AG08396 (cell line): Measurements from ENCODE around the gene CD274.
"Not testable (repeated sequence)": the region's sequence is repeated elsewhere in the genome, so short reads cannot be mapped to it uniquely, and the experiment has no call there.

Experiments used
- DNase-seq: peaks from one replicate; pipeline ENCODE4 v3.0.0; 2012; ENCODE audit warnings: low spot score, mixed read lengths

CD274 gene

DNA sequence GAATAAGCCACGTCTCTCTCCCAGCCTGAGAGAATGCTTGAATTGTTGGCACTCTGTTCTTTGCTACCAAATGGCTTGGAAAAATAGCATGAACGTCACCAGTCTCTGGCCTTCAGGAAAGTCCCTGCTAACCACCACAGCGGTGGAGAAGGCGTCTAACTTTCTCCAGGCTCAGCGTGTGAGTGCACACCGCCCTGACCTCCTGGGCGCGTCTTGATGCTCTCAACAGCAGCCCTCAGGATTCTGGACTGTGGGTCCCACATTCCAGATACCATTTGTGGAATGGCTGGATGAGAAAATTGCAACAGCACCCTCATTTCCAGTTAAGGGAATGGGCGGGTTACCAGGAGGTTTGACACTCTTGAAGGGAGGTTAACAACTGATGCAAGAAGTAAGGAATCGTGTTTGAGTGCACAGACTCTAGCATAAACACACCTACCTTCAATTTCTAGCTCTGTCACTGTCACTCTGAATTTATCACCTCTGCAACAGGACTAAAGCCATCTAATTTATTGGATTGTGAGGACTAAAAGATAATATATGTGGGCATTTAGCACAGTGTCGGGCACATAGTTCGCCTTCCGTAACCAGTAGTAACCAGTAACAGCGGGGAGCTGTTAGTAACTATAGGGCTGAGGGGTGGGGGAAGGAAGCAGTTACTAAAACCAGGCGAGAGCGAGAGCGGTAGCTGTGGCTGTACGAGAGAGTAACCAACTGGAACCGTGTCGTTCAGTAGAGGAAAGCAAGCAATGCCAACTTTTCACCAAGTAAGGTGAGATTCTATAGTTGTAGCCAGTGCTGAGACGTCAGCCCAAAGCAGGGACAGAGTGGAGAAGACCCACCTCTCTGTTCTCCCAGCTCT lies 11.8 kb upstream of the CD274 start:
- DNase-seq, result no peak

DNA sequence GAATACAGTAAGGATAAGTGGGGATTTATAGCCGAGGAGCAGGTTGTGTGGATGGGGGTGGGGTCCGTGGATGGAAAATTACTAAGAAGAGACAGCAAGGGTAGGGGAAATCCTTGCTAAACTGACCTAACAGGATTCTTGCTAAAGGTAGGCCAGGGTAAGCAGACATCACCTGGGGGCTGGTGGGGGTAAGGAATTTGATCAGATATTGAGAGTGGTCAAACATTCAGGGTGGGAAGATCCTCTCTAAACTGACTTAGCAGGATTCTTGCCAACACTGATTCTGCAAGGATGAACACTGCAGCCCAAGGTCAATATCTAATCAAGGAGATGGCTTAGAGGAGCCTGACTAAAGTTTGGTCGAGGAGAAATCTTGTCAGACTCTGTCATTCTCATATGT lies 9.9 kb upstream of the CD274 start:
- no peak for DNase-seq

DNA sequence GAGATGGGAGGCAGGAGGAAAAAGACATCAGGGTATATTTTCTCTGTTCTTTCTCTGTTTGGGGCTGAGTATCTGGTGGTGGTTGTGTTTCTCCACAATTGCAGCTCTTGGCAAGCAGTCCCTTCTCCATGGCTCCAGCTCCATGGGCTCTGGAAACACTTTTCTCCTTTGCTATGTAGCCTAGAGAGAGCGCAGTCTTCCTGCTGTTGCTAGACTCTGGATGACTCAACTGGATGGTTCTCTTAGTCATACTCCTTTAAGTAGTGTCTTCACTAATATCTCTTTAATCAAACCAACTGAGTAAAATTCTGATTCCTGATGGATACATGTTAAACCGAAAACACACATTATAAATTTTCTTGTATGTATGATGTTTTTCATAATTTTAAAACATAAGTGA lies 9.3 kb upstream of the CD274 start:
- no peak for DNase-seq

GRCh38 chr9:5442400-5443011 lies 7.8 kb upstream of the CD274 start:
- DNase-seq, result peak; percentile 39

DNA sequence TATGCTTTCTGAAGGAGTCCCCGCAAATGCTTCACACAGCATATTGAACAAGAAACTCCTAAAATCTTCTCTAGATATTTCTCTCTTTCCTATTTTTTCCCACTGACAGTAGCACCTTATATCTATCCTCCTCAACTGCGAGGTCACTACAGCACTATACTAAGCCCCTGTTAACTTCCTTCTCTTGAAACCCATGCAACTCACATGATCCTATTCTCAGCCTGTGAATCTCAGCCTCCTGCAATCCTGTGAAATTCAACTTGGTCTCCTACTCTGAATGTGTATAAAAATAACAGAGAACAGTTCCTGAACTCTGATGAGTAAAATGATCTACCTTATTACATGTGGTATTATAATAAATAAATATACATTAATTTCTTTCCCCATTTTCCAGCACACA lies 6.5 kb upstream of the CD274 start:
- DNase-seq, result no peak

GRCh38 chr9:5445096-5445495 lies 5.2 kb upstream of the CD274 start:
- not testable (repeated sequence) for DNase-seq

GRCh38 chr9:5445886-5446285 lies 4.5 kb upstream of the CD274 start:
- no peak for DNase-seq

- no peak for DNase-seq
Observed at GRCh38 chr9:5446451-5447236, 3.7 kb upstream of the CD274 start.

DNA sequence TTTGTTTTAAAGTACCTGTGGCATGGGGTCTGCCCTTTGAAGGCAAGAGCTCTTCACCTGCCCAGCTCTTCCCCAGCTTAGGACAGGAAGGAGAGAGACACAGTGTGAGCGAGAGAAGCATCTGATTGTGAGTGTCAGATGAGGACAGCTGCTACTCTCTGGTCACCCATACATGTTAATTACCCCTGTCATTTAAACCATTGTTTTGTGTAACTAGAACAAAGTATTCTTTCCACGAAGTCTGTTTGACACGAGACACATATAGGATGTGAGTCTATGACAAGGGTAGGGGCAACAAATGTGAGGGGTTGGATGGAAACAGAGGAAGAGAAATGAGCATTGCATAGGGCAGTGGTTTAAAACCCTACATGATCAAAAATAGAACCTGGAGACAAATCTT lies 3.0 kb upstream of the CD274 start:
- no peak for DNase-seq

DNA sequence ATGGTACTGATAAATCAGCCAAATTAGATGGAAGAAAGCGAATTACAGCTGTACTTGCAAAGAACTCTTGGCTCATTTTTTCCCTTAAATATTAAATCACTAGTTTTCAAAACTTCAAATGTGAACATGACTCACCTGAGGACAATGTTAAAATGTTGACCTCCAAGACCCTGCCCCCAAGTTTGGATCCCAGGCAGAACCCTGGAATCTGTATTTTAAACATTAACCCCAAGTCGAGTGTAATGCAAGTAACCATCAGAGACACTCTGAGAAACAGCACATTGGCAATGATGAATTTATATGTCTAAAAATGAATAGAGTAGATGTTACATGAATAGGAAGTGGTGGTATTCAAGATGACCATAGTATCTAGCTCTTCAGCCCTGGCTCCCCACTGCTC lies 2.3 kb upstream of the CD274 start:
- DNase-seq, result no peak

DNA sequence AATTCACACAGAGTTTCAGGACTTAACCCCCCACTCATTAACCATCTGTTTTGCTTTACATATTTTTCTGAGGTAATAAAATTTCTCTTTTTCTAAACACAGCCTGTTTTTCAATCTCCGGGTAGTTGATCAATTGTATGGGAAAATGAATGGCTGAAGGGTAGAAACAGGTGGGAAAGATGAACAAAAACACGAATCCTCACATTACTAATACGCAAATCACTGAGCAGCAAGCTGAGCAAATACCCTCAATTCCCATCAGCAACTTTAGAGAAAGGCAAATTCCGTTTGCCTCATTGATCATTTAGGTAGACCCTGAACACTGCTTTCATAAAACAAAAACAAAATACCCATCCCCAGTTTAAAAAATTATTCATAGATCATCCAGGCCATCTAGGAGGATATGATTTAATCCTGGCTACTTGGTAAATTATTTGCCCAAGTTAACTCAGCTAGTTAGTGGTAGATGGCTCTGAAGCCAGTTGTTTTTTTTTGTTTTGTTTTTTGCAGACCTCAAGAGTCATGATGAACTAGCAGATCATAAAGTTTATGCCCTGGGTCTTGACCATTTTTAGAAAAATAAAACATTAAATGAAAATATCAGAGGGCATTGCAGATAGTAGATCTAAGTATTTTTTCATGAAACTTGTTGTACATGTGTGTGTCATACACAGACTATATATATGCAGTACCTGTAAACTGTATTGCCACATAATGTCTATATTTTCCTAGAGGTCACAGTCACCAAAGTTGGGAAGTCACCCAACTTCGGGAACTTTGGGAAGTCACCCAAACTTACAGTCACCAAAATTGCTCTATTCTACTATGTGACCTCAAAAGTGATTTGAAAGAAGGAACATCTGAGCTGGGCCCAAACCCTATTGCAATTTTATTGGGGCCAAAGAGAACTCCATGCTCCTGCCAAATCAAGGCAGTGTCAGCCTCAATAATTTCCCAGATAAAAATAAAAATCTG lies 1.6 kb upstream of the CD274 start:
- DNase-seq, result no peak

DNA sequence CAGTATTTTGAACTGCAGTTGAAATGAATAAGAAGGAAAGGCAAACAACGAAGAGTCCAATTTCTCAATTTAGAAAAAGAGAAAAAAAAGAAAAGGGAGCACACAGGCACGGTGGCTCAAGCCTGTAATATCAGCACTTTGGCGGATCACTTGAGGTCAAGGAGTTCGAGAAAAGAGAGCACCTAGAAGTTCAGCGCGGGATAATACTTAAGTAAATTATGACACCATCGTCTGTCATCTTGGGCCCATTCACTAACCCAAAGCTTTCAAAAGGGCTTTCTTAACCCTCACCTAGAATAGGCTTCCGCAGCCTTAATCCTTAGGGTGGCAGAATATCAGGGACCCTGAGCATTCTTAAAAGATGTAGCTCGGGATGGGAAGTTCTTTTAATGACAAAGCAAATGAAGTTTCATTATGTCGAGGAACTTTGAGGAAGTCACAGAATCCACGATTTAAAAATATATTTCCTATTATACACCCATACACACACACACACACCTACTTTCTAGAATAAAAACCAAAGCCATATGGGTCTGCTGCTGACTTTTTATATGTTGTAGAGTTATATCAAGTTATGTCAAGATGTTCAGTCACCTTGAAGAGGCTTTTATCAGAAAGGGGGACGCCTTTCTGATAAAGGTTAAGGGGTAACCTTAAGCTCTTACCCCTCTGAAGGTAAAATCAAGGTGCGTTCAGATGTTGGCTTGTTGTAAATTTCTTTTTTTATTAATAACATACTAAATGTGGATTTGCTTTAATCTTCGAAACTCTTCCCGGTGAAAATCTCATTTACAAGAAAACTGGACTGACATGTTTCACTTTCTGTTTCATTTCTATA lies 602 bp upstream of the CD274 start:
- DNase-seq, result no peak

DNA sequence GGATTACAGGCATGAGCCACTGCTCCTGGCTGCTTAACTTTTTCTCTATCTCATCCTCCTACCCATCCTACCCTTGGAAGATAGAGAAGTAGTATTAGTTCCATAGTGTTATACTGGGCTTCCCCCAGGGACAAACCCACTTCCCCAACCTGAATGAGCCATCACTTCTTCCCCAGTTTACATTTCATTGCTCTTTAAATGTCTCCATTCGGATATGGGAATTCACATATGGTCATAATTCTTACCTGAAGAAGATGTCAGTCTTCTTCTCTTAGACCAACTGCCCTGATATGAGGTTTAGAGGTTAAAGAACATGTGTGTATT lies 1.9 kb downstream of the CD274 start:
- DNase-seq, result no peak

DNA sequence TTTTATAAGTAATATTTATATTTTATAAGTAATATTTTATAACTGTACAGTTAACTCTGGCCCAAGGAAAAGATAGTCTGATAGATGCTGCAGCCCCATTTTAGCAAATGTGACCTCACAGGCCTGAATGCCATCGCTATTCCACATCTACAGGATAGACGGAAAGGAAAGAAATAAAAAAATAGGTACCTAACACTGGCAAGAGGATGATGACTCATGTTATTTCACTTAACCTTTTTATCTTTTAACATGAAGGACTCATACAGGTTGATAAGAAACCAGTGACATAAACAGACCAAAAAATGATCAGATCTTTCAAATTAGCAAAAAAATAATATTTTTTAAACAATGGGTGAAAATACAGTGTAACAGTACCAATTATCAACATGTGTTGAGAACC lies 2.7 kb downstream of the CD274 start:
- no peak for DNase-seq

- no peak for DNase-seq
Observed at GRCh38 chr9:5453673-5454072, 3.3 kb downstream of the CD274 start.

GRCh38 chr9:5455181-5455580 lies 4.8 kb downstream of the CD274 start:
- DNase-seq, result peak; percentile 38

- no peak for DNase-seq
Observed at GRCh38 chr9:5459289-5459829, 9.0 kb downstream of the CD274 start.

GRCh38 chr9:5460157-5460556 lies 9.8 kb downstream of the CD274 start:
- DNase-seq, result no peak

- not testable (repeated sequence) for DNase-seq
Observed at GRCh38 chr9:5464831-5465330, 14.5 kb downstream of the CD274 start.

GRCh38 chr9:5466005-5466404 lies 15.7 kb downstream of the CD274 start:
- DNase-seq, result no peak

DNA sequence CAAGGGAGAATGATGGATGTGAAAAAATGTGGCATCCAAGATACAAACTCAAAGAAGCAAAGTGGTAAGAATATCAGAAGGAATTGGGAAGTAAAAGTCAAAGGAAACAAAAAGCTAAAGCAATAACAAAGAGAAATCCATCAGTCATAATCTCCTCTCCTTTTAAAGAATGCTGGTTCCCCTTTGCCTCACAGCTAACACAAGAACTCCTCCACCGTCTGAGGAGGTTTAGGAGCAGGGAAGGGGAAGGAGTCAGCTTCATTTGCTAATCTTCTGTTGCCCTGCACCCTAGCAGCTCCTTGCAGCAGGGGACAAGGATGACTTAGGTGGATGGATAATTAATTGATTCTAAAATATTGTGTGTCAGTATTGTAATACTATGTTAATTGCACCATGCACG lies 16.4 kb downstream of the CD274 start:
- no peak for DNase-seq
